ENCODE results near the gene SLA2. TPM values are rescaled to one million over a fixed set of nuclear protein-coding genes. Genes with fewer than 3 reads are reported as not detected.

SLA2 gene
- total and polyA plus RNA-seq, 2 experiments from 2014 or later, result not detected

DNA sequence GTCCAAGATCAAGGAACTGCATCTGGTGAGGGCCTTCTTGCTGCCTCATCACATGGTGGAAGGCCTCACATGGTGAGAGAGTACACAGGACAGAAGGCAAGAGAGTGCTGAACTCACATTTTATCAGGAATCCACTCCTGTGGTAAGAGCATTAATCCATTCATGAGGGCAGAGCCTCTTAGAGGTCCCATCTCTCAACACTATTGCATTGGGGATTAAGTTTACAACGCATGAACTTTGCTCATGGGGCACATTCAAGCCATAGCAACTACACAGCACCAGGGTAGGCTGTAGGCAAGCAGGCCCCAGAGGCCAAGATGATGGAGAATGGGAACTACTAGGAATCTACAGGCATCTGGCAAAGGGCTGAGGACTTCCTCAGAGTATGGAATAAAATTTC is 82.6 kb downstream of the SLA2 start:
- H3K9ac ChIP-seq, result no peak overlapping the region
- 59 to 67% methylated on average over 1 of the region's 1 CpG for WGBS, 2 experiments (ENCODE audit: low coverage in 1 of 2, low lambda C conversion rate in 2 of 2, missing lambda C conversion rate in 2 of 2)
- no peaks in the 10 kb centered on the region for H3K36me3 ChIP-seq (ENCODE audit: low read depth)
- H3K79me2 ChIP-seq (ENCODE audit: insufficient read depth), result no peaks in the 10 kb centered on the region
- TF ChIP-seq EZH2phosphoT487 (IDR thresholded peaks at IDR 0.05; ENCODE audit: insufficient read depth, low read depth) (no peak), EZH2 (IDR thresholded peaks at IDR 0.05; ENCODE audit: insufficient read depth, poor library complexity, severe bottlenecking) (no peak)
- H3K9me3 ChIP-seq (ENCODE audit: low read depth), result no peaks in the 10 kb centered on the region
- in situ Hi-C loops (cut with MboI), result no loop called here
- no peaks in the 10 kb centered on the region for H3K4me1 ChIP-seq (ENCODE audit: insufficient read depth)
- no peaks in the 10 kb centered on the region for H3K9me2 ChIP-seq (ENCODE audit: insufficient read depth)
- DNase-seq, result no peak
- H4K20me1 ChIP-seq (ENCODE audit: insufficient read depth), result no peaks in the 10 kb centered on the region
- no peaks in the 10 kb centered on the region for H3K27me3 ChIP-seq (replicated peaks; ENCODE audit: insufficient read depth)
- H3K4me2 ChIP-seq (ENCODE audit: unreplicated experiment), result no peak overlapping the region
- H2AFZ ChIP-seq, result no peak overlapping the region
- H3K4me3 ChIP-seq, result no peak overlapping the region
- no peak overlapping the region for H3K27ac ChIP-seq
- no peaks in the 10 kb centered on the region for H3F3A ChIP-seq (ENCODE audit: insufficient read depth)

DNA sequence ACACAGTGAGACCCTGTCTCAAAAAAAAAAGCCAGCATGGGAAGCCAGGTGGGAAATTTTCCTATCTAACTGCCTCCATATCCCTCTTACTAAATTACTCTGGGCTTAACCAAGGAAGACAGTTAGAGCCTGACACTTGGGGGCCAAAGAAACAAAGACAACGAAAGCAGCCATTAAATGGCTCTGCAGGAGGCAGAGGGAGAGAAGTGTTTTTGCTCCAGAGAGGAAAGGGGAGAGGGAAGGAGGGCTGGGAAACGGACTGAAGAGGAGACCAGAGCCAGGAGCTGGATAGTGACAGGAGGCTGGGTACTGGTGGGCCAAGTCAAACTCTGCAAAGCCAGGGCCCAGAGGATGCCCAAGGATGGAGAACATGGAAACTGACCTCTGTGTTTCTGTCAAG is 83.3 kb downstream of the SLA2 start:
- Histone ChIP-seq H4K20me1 (ENCODE audit: insufficient read depth) (no peaks in the 10 kb centered on the region), H3K9me3 (ENCODE audit: low read depth) (no peaks in the 10 kb centered on the region), H3K4me1 (ENCODE audit: insufficient read depth) (no peaks in the 10 kb centered on the region), H3K27me3 (replicated peaks; ENCODE audit: insufficient read depth) (no peaks in the 10 kb centered on the region), H3K9ac (no peak overlapping the region), H3K36me3 (ENCODE audit: low read depth) (no peaks in the 10 kb centered on the region), H3F3A (ENCODE audit: insufficient read depth) (no peaks in the 10 kb centered on the region), H3K4me2 (ENCODE audit: unreplicated experiment) (no peak overlapping the region), H2AFZ (no peak overlapping the region), H3K9me2 (ENCODE audit: insufficient read depth) (no peaks in the 10 kb centered on the region), H3K27ac (no peak overlapping the region), H3K4me3 (no peak overlapping the region), H3K79me2 (ENCODE audit: insufficient read depth) (no peaks in the 10 kb centered on the region)
- no peak for DNase-seq
- 35 to 58% methylated on average over 2 of the region's 2 CpGs for WGBS, 2 experiments (ENCODE audit: low coverage in 1 of 2, low lambda C conversion rate in 2 of 2, missing lambda C conversion rate in 2 of 2)
- TF ChIP-seq EZH2 (IDR thresholded peaks at IDR 0.05; ENCODE audit: insufficient read depth, poor library complexity, severe bottlenecking) (no peak), EZH2phosphoT487 (IDR thresholded peaks at IDR 0.05; ENCODE audit: insufficient read depth, low read depth) (no peak)
- in situ Hi-C loops (cut with MboI), result no loop called here

Small RNA genes lying within 50 kb of the gene (small RNA-seq; reads per million reads assigned to genes)
- not detected for gene RF00019 (ENCODE audit: low read depth, low replicate concordance)

Other genes with a start within 250 kb of the SLA2 start
- 134 and 172 TPM in 2 replicates for gene MYL9, start 104.7 kb downstream of the SLA2 start, total RNA-seq (2014; rRNA removed; shearing (Covaris generic))
- gene MYL9, start 104.7 kb downstream of the SLA2 start, polyA plus RNA-seq (2016; fragmentation: Nextera tagmentation; extraction: Ambion mirVana), result 681 and 706 TPM in 2 replicates
- 4.9 and 9.3 TPM in 2 replicates for gene TGIF2, start 72.6 kb downstream of the SLA2 start, total RNA-seq (2014; rRNA removed; shearing (Covaris generic))
- gene TGIF2, start 72.6 kb downstream of the SLA2 start, polyA plus RNA-seq (2016; fragmentation: Nextera tagmentation; extraction: Ambion mirVana), result 6.7 and 7.0 TPM in 2 replicates
- gene RAB5IF, start 40.4 kb downstream of the SLA2 start, total RNA-seq (2014; rRNA removed; shearing (Covaris generic)), result 115 and 134 TPM in 2 replicates
- 165 and 171 TPM in 2 replicates for gene RAB5IF, start 40.4 kb downstream of the SLA2 start, polyA plus RNA-seq (2016; fragmentation: Nextera tagmentation; extraction: Ambion mirVana)
- 19.8 and 20.2 TPM in 2 replicates for gene NDRG3, start 99.9 kb upstream of the SLA2 start, total RNA-seq (2014; rRNA removed; shearing (Covaris generic))
- gene NDRG3, start 99.9 kb upstream of the SLA2 start, polyA plus RNA-seq (2016; fragmentation: Nextera tagmentation; extraction: Ambion mirVana), result 23.3 and 26.6 TPM in 2 replicates
- 13.0 and 18.3 TPM in 2 replicates for gene DSN1, start 127.6 kb upstream of the SLA2 start, total RNA-seq (2014; rRNA removed; shearing (Covaris generic))
- 15.6 and 16.3 TPM in 2 replicates for gene DSN1, start 127.6 kb upstream of the SLA2 start, polyA plus RNA-seq (2016; fragmentation: Nextera tagmentation; extraction: Ambion mirVana)
- gene TLDC2, start 229.9 kb upstream of the SLA2 start, total RNA-seq (2014; rRNA removed; shearing (Covaris generic)), result 0.32 and 0.76 TPM in 2 replicates
- gene TLDC2, start 229.9 kb upstream of the SLA2 start, polyA plus RNA-seq (2016; fragmentation: Nextera tagmentation; extraction: Ambion mirVana), result 0.20 and 0.24 TPM in 2 replicates

All from GM23248 (cell line).